ENCODE data around the gene NCLN.

NCLN gene

DNA sequence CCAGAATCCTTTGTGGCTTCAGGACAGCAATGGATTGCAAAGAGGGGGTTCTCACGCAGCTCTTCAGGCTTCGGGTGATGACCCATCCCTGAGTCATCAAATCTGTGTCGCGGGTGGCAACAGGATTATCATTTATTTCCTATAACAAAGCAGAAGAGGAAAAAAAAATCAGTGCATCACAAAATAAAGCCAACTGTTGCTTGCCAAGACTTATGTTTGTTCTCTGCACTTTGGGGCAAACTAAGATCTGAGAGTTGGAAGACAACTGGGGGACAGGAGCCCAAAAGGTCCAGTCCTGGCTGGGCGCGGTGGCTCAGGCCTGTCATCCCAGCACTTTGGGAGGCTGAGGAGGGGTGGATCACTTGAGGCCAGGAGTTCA is 43.4 kb upstream of the NCLN start:
- H3K4me3 ChIP-seq (ENCODE audit: low read depth, low read length): no peak overlapping the region
- no peak for DNase-seq (ENCODE audit: low read depth)
- TF ChIP-seq, protein P1, sequence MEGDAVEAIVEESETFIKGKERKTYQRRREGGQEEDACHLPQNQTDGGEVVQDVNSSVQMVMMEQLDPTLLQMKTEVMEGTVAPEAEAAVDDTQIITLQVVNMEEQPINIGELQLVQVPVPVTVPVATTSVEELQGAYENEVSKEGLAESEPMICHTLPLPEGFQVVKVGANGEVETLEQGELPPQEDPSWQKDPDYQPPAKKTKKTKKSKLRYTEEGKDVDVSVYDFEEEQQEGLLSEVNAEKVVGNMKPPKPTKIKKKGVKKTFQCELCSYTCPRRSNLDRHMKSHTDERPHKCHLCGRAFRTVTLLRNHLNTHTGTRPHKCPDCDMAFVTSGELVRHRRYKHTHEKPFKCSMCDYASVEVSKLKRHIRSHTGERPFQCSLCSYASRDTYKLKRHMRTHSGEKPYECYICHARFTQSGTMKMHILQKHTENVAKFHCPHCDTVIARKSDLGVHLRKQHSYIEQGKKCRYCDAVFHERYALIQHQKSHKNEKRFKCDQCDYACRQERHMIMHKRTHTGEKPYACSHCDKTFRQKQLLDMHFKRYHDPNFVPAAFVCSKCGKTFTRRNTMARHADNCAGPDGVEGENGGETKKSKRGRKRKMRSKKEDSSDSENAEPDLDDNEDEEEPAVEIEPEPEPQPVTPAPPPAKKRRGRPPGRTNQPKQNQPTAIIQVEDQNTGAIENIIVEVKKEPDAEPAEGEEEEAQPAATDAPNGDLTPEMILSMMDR (IDR thresholded peaks at IDR 0.05; ENCODE audit: control insufficient read depth, extremely low read depth, insufficient read depth): no peak

DNA sequence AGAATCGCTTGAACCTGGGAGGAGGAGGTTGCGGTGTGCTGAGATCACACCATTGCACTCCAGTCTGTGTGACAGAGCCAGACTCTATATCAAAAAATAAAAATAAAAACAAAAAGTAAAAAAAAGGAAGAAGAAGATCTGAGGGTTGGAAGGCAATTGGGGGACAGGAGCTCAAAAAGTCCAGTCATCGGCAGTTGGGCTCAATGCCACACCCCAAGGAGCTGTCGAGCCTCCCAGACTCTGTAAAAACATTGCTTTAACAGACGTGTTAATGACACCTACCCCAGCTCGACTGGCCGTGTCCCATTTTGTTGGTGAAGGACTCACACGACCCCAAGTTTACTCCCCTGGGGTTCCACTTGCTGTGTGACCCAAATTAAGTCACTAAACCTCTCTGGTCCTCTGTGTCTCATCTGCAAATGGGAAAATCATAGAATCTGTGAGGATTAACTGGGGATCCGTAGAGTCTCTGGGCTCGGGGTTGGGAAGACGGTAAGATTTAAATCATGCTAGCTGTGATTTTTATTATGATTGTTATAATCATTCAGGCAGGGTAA is 42.9 kb upstream of the NCLN start:
- no peak for DNase-seq (ENCODE audit: low read depth)
- TF ChIP-seq, protein P1 (IDR thresholded peaks at IDR 0.05; ENCODE audit: control insufficient read depth, extremely low read depth, insufficient read depth): no peak
- H3K4me3 ChIP-seq (ENCODE audit: low read depth, low read length): no peak overlapping the region

DNA sequence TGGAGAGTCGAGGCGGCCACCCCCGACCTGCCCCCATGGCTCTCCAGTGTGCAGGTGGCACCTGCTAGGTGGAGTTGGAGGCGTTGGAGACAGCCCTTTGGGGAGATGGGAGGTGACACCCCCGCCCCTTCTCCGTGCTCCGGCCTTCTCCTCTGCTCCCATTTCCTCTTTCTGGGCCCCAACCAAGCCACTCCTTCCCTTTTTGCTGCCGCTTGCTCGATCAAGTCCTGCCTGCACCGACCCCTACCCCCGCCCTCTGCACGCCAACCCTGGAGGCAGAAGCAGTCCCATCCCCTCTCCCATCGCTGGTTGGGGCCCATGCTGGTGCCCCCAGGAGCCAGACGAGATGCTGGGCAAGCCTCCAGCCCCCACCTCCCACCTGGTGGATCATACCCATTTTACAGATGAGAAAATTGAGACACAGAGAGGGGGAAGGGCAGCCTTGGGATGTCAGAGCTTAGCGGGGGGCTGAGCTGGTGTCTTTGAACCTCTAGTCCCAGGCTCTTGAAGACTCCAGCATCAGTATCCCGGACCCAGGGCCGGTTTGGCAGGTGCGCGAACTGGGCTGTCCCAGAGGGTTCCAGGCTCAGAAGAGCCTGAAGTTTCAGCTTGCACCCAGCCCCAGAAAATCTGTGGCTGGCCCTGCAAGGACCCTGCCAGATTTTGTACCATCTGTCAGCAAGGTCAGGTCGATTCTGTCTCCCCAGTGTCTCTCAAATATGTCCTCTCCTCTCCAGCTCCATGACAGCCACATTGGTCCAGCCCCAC is 39.6 kb upstream of the NCLN start:
- TF ChIP-seq, protein P1 (IDR thresholded peaks at IDR 0.05; ENCODE audit: control insufficient read depth, extremely low read depth, insufficient read depth): no peak
- no peak for DNase-seq (ENCODE audit: low read depth)
- H3K4me3 ChIP-seq (ENCODE audit: low read depth, low read length): no peak overlapping the region

DNA sequence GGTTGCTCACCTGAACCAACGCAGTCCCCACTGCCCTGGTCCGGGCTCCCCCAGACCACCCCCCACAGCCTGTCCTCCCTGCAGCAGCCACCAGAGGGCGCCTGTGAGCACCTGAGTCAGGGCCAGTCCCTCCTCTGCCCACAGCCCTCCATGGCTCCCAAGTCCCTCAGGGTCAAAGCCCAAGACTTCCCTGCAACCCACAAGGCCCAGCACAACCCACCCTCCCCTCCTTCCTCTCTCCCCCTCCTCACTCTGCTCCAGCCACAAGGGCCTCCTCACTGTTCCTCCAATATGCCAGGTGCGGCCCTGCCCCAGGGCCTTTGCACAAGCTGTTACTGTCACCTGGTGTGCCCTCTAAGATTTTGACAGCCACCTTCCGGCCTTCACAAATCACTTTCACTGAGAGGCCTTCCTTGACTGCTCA is 39.0 kb upstream of the NCLN start:
- TF ChIP-seq, protein P1 (IDR thresholded peaks at IDR 0.05; ENCODE audit: control insufficient read depth, extremely low read depth, insufficient read depth): peak; percentile 44
- no peak overlapping the region for H3K4me3 ChIP-seq (ENCODE audit: low read depth, low read length)
- DNase-seq (ENCODE audit: low read depth): no peak

DNA sequence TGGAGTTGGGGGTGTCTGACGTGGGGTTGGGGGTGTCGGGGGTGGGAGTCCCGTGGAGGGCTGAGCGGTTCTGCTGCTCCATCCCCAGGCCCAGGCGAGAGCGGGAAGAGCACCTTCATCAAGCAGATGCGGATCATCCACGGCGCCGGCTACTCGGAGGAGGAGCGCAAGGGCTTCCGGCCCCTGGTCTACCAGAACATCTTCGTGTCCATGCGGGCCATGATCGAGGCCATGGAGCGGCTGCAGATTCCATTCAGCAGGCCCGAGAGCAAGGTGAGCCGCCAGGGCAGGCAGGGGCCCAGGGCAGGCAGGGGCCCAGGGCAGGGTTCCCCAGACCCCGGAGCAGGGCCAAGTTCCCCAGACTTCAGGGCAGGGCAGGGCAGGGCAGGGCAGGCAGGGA is 37.2 kb upstream of the NCLN start:
- no peak for DNase-seq (ENCODE audit: low read depth)
- TF ChIP-seq, protein P1 (IDR thresholded peaks at IDR 0.05; ENCODE audit: control insufficient read depth, extremely low read depth, insufficient read depth): no peak
- no peak overlapping the region for H3K4me3 ChIP-seq (ENCODE audit: low read depth, low read length)

DNA sequence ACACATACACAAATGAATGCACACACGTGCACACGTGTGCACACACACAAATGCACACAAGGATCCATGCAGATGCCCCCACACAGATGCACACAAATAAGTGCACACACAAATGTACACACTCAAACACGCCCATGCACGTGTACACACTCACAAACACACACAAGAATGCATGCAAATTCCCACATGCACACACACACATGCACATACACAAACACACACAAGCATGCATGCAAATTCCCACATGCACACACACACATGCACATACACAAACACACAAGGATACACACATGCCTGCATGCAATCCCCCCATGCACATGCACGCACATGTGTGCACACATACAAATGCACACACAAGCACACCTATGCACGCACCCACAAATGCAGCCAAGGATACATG is 36.6 kb upstream of the NCLN start:
- TF ChIP-seq, protein P1 (IDR thresholded peaks at IDR 0.05; ENCODE audit: control insufficient read depth, extremely low read depth, insufficient read depth): no peak
- no peak for DNase-seq (ENCODE audit: low read depth)
- H3K4me3 ChIP-seq (ENCODE audit: low read depth, low read length): no peak overlapping the region
